Measurements from ENCODE around the gene ACOT12. TPM values are rescaled to one million over a fixed set of nuclear protein-coding genes. Genes with fewer than 3 reads are reported as not detected.

The ACOT12 gene
- total and polyA plus RNA-seq, 2 experiments from 2014 or later = 0.15 TPM; not detected in 1

- H3K27me3 ChIP-seq (ENCODE audit: insufficient read depth) = no peaks in the 10 kb centered on the region
- Mint-ChIP-seq H3K4me3 (no peak overlapping the region), H3K36me3 (ENCODE audit: low read depth) (peaks cover 39% of the 10 kb centered on the region), H3K27me3 (ENCODE audit: insufficient read depth, low read depth, poor library complexity) (peaks cover 1% of the 10 kb centered on the region), H3K27ac (no peak overlapping the region), H3K9me3 (peaks cover 32% of the 10 kb centered on the region), H3K4me1 (no peaks in the 10 kb centered on the region)
- H3K79me2 ChIP-seq (replicated peaks; ENCODE audit: insufficient read depth) = peaks cover 87% of the 10 kb centered on the region
- H3K36me3 ChIP-seq (ENCODE audit: insufficient read depth) = 0 out of 2 replicates have a peak, but pooled peaks cover 7% of the 10 kb centered on the region
- no peak overlapping the region for H3K4me3 ChIP-seq
- H4K20me1 ChIP-seq (replicated peaks; ENCODE audit: insufficient read depth) = peaks cover 4% of the 10 kb centered on the region
- no peak overlapping the region for H3K27ac ChIP-seq (ENCODE audit: low read depth)
- no peaks in the 10 kb centered on the region for H3F3A ChIP-seq (replicated peaks; ENCODE audit: low read depth)
- no peak for TF ChIP-seq CREB1 (CRISPR knock-in tag; IDR thresholded peaks at IDR 0.05; ENCODE audit: low read depth)
- TF ChIP-seq EZH2 (IDR thresholded peaks at IDR 0.05; ENCODE audit: low read depth, unreplicated experiment) = no peak
- no peak for TF ChIP-seq ZNF114 (CRISPR knock-in tag; IDR thresholded peaks at IDR 0.05)
- no peak for TF ChIP-seq NANOG (IDR thresholded peaks at IDR 0.05; ENCODE audit: borderline replicate concordance)
- no peak for TF ChIP-seq POLR2AphosphoS5 (IDR thresholded peaks at IDR 0.05; ENCODE audit: low read depth)
- TF ChIP-seq REST (IDR thresholded peaks at IDR 0.05; ENCODE audit: unreplicated experiment) = no peak
- no peak for TF ChIP-seq STAT1 (IDR thresholded peaks at IDR 0.05; ENCODE audit: unreplicated experiment)
- no peak for TF ChIP-seq CTCF (conservative IDR thresholded peaks at IDR 0.05; ENCODE audit: low read depth in 2 of 2)
- TF ChIP-seq ZNF462 (CRISPR knock-in tag; IDR thresholded peaks at IDR 0.05) = no peak
- TF ChIP-seq EZH2phosphoT487 (IDR thresholded peaks at IDR 0.05; ENCODE audit: unreplicated experiment) = no peak
- TF ChIP-seq ZNF331 (CRISPR knock-in tag; IDR thresholded peaks at IDR 0.05; ENCODE audit: low read depth) = no peak
- TF ChIP-seq ETS1 (IDR thresholded peaks at IDR 0.05) = no peak
- TF ChIP-seq JUNB (IDR thresholded peaks at IDR 0.05; ENCODE audit: unreplicated experiment) = no peak
- DNase-seq (ENCODE audit: low spot score) = no peak
- no peak for ATAC-seq
- H2AFZ ChIP-seq = no peak overlapping the region
- no peaks in the 10 kb centered on the region for H3K4me1 ChIP-seq (ENCODE audit: insufficient read depth)
- H3K9me2 ChIP-seq (ENCODE audit: insufficient read depth) = no peaks in the 10 kb centered on the region
- H3K4me2 ChIP-seq = no peak overlapping the region
These were observed 105.9 kb downstream of the ACOT12 start for GRCh38 chr5:81288021-81288433.

Data from GM23338 (cell line).